Measurements from ENCODE around the gene DYDC2. TPM values are rescaled to one million over a fixed set of nuclear protein-coding genes. Genes with fewer than 3 reads are reported as not detected.

Gene DYDC2
- total and polyA plus RNA-seq, 9 of the 15 experiments (the other 6 are each of a cell fraction or from before 2014, with no cell fraction given) = 0.06 to 0.34 (median 0.15) TPM; not detected in 5

DNA sequence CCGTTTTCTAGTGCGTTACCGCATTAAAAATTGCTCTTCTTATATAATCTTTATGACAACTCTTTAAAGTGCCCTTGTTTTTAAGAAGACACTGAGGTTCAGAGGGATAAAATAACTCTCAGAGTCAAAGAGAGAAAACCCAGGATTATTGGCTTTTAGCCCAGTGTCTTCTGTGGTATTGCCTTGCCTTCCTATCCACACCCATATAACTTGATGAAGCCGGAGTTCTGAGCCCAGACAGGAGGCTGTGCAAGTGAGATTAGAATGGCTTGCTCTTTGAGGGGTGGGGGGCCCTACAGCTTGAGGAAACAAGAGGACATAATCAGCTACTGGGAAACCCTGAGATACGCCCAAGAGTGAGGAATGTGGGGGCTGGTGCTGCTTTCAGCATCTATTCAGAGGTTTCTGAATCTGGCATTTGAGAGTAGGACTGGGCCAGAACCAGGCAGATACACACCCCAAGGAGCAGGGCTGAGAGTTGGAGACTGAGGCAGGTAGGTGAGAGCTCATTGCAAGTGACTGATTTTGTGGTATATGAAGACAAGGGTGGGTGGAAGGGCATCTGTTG lies 54.1 kb downstream of the DYDC2 start (continued):
- TF ChIP-seq, protein P1, sequence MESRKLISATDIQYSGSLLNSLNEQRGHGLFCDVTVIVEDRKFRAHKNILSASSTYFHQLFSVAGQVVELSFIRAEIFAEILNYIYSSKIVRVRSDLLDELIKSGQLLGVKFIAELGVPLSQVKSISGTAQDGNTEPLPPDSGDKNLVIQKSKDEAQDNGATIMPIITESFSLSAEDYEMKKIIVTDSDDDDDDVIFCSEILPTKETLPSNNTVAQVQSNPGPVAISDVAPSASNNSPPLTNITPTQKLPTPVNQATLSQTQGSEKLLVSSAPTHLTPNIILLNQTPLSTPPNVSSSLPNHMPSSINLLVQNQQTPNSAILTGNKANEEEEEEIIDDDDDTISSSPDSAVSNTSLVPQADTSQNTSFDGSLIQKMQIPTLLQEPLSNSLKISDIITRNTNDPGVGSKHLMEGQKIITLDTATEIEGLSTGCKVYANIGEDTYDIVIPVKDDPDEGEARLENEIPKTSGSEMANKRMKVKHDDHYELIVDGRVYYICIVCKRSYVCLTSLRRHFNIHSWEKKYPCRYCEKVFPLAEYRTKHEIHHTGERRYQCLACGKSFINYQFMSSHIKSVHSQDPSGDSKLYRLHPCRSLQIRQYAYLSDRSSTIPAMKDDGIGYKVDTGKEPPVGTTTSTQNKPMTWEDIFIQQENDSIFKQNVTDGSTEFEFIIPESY (CRISPR knock-in tag; IDR thresholded peaks at IDR 0.05) = no peak
- TF ChIP-seq ZFP30 (CRISPR knock-in tag; IDR thresholded peaks at IDR 0.05; ENCODE audit: borderline replicate concordance) (no peak), TRIM24 (IDR thresholded peaks at IDR 0.05) (no peak; a peak in 1 of 4 replicates), CBFB (CRISPR knock-in tag; IDR thresholded peaks at IDR 0.05) (no peak), ETS2 (tag; IDR thresholded peaks at IDR 0.05; ENCODE audit: borderline replicate concordance, poor library complexity, severe bottlenecking) (no peak), TEAD4 (IDR thresholded peaks at IDR 0.05; ENCODE audit: low read length) (peak; percentile 55; the same call in 1 of the 2 replicates), TEAD4 (CRISPR knock-in tag; IDR thresholded peaks at IDR 0.05; ENCODE audit: borderline replicate concordance) (no peak), RCOR1 (IDR thresholded peaks at IDR 0.05; ENCODE audit: borderline replicate concordance in 1 of 2, low read depth in 2 of 2, low read length in 2 of 2) (no peak; a peak in 1 of 4 replicates), MTA2 (IDR thresholded peaks at IDR 0.05; ENCODE audit: low read depth) (0 out of 2 replicates have a peak, but pooled peaks have one; percentile 22), MCM3 (IDR thresholded peaks at IDR 0.05) (no peak), NCOR1 (IDR thresholded peaks at IDR 0.05) (peak; percentile 64), HNRNPLL (IDR thresholded peaks at IDR 0.05; ENCODE audit: low read depth, low read length, poor library complexity, severe bottlenecking) (no peak), SMAD3 (CRISPR knock-in tag; conservative IDR thresholded peaks at IDR 0.05) (no peak), FOXA3 (CRISPR knock-in tag; conservative IDR thresholded peaks at IDR 0.05 in 1 of 2, IDR thresholded peaks at IDR 0.05 in 1 of 2) (no peak), POLR2AphosphoS5 (IDR thresholded peaks at IDR 0.05; ENCODE audit: control insufficient read depth, insufficient read depth, low read depth, low read length) (peak; percentile 52; the same call in 1 of the 2 replicates), ZZZ3 (IDR thresholded peaks at IDR 0.05) (no peak), ZNF551 (CRISPR knock-in tag; IDR thresholded peaks at IDR 0.05) (no peak)
- TF ChIP-seq, protein P2, sequence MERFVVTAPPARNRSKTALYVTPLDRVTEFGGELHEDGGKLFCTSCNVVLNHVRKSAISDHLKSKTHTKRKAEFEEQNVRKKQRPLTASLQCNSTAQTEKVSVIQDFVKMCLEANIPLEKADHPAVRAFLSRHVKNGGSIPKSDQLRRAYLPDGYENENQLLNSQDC (CRISPR knock-in tag; IDR thresholded peaks at IDR 0.05) = no peak
- TF ChIP-seq, protein P3, sequence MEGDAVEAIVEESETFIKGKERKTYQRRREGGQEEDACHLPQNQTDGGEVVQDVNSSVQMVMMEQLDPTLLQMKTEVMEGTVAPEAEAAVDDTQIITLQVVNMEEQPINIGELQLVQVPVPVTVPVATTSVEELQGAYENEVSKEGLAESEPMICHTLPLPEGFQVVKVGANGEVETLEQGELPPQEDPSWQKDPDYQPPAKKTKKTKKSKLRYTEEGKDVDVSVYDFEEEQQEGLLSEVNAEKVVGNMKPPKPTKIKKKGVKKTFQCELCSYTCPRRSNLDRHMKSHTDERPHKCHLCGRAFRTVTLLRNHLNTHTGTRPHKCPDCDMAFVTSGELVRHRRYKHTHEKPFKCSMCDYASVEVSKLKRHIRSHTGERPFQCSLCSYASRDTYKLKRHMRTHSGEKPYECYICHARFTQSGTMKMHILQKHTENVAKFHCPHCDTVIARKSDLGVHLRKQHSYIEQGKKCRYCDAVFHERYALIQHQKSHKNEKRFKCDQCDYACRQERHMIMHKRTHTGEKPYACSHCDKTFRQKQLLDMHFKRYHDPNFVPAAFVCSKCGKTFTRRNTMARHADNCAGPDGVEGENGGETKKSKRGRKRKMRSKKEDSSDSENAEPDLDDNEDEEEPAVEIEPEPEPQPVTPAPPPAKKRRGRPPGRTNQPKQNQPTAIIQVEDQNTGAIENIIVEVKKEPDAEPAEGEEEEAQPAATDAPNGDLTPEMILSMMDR (IDR thresholded peaks at IDR 0.05 in 2 of 3, conservative IDR thresholded peaks at IDR 0.05 in 1 of 3; ENCODE audit: insufficient read depth in 2 of 3, low read depth in 1 of 3, low read length in 3 of 3) = no peak
- TF ChIP-seq, protein P4, sequence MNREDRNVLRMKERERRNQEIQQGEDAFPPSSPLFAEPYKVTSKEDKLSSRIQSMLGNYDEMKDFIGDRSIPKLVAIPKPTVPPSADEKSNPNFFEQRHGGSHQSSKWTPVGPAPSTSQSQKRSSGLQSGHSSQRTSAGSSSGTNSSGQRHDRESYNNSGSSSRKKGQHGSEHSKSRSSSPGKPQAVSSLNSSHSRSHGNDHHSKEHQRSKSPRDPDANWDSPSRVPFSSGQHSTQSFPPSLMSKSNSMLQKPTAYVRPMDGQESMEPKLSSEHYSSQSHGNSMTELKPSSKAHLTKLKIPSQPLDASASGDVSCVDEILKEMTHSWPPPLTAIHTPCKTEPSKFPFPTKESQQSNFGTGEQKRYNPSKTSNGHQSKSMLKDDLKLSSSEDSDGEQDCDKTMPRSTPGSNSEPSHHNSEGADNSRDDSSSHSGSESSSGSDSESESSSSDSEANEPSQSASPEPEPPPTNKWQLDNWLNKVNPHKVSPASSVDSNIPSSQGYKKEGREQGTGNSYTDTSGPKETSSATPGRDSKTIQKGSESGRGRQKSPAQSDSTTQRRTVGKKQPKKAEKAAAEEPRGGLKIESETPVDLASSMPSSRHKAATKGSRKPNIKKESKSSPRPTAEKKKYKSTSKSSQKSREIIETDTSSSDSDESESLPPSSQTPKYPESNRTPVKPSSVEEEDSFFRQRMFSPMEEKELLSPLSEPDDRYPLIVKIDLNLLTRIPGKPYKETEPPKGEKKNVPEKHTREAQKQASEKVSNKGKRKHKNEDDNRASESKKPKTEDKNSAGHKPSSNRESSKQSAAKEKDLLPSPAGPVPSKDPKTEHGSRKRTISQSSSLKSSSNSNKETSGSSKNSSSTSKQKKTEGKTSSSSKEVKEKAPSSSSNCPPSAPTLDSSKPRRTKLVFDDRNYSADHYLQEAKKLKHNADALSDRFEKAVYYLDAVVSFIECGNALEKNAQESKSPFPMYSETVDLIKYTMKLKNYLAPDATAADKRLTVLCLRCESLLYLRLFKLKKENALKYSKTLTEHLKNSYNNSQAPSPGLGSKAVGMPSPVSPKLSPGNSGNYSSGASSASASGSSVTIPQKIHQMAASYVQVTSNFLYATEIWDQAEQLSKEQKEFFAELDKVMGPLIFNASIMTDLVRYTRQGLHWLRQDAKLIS (CRISPR knock-in tag; IDR thresholded peaks at IDR 0.05) = no peak
